Gastroesophageal sphincter (tissue), 4 donors: ENCODE measurements around the gene ZNF282. TPM values are rescaled to one million over a fixed set of nuclear protein-coding genes. Genes with fewer than 3 reads are reported as not detected.

Experiments
- ATAC-seq: fragments of 150-250 bp; one replicate; pipeline ENCODE4 v1.9.1; 2016; ENCODE audit warnings: mild to moderate bottlenecking, moderate library complexity
- H3K27ac ChIP-seq, 4 donors: fragments of 200-600 bp; sonication (generic) in 3 of 4; 1 replicate in 3 of 4; 2 replicates in 1 of 4; pipeline ENCODE4 v1.5.1; 2016 to 2019
- H3K27me3 ChIP-seq: fragments of 200-600 bp; sonication (generic); one replicate; pipeline ENCODE4 v1.5.1; 2019
- H3K36me3 ChIP-seq, 2 donors: fragments of 200-600 bp; sonication (generic); one replicate each; pipeline ENCODE4 v1.5.1; 2019; ENCODE audit warnings: control low read depth in 1 of 2
- H3K4me1 ChIP-seq, 3 donors: fragments of 200-600 bp; sonication (generic); 1 replicate in 2 of 3; 2 replicates in 1 of 3; pipeline ENCODE4 v1.5.1; 2016 to 2019; ENCODE audit warnings: control low read depth in 2 of 3
- H3K4me3 ChIP-seq, 2 donors: fragments of 200-600 bp; sonication (generic); one replicate each; pipeline ENCODE4 v1.5.1; 2019; ENCODE audit warnings: mild to moderate bottlenecking in 1 of 2, moderate library complexity in 1 of 2
- H3K9me3 ChIP-seq, 3 donors: fragments of 200-600 bp; sonication (generic); one replicate each; pipeline ENCODE4 v1.5.1; 2017 to 2019; ENCODE audit warnings: control low read depth in 2 of 3
- EP300 ChIP-seq: sonication (generic); formaldehyde crosslinking; IDR thresholded peaks from one replicate; pipeline ENCODE4 v1.6.1; 2017; ENCODE audit warnings: antibody characterized with exemption, mild to moderate bottlenecking
- POLR2A ChIP-seq, 2 donors: fragments of 450-650 bp; IDR thresholded peaks; one replicate each; pipeline ENCODE4 v1.6.1; 2017; ENCODE audit warnings: antibody characterized with exemption in 2 of 2, mild to moderate bottlenecking in 2 of 2, moderate library complexity in 1 of 2
- POLR2AphosphoS5 ChIP-seq: sonication (generic); formaldehyde crosslinking; IDR thresholded peaks from one replicate; pipeline ENCODE4 v1.6.1; 2017; ENCODE audit warnings: antibody characterized with exemption
- WGBS, 2 donors: methylation state at CpG; one replicate each; pipeline ENCODE4 v1.1.5; 2018; ENCODE audit warnings: low coverage in 1 of 2; 5-methylcytosine and 5-hydroxymethylcytosine counted together
- total RNA-seq, 4 donors: library from RNA; depleted of rRNA; stranded (reverse); fragments of >200 nt; gene quantifications; one replicate each; pipeline ENCODE4 v1.1.0, GENCODE V29; 2016
- TF ChIP-seq, protein P1 (sequence below), 4 experiments: fragments of 200-600 bp in 2 of 4; fragments of 450-650 bp in 2 of 4; sonication (generic) in 1 of 4; IDR thresholded peaks; one replicate each; pipeline ENCODE4 v1.5.1; 2017 to 2019; ENCODE audit warnings: antibody characterized with exemption in 4 of 4, mild to moderate bottlenecking in 2 of 4, moderate library complexity in 2 of 4

The ZNF282 gene
- total RNA-seq, 4 donors from 2014 or later = 15.9 to 26.3 (median 18.7) TPM

DNA sequence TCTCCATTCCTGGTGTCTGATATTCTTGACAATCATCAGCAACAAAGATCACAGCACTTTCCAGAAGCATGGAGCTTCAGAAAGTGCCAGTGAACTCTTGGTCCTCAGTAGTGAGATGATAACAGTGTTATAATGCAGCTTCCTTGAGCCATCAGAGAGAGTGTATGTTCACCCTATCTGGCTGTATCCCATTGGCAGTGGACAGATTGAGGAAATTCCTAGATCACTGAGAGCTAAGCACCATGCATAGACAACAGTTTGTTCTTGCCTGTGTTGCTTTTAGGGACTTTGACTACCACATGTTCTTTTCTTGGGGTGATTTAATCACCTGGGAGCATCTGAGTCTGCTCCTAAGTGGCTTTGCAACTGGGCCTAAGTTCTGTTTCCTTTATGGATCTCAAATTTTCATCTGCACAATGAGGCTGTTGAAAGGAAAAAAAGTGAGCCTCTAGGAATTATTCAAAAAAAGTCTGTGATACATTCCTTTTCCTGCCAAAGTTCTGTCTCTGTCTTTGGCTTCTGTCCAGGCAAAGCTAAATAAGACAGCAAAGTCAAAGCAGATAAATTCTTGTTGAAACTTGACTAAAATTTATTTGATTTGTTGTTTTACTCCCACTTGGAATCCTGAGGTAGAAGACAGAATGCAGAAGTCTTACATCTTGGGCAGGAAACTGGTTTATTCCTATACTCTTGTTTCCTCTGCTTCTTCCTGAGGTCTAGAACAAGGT, 14.5 kb upstream of the ZNF282 start:
- ATAC-seq = no peak
- no peaks in the 10 kb centered on the region for H3K9me3 ChIP-seq
- peaks cover 0 to 20% (median 7%) of the 10 kb centered on the region in 3 donors for H3K4me1 ChIP-seq
- no peak for TF ChIP-seq POLR2AphosphoS5
- no peak for TF ChIP-seq POLR2A (IDR thresholded peaks at IDR 0.05)
- no peak for TF ChIP-seq EP300
- H3K36me3 ChIP-seq = peaks cover 0 to 60% of the 10 kb centered on the region in 2 donors
- no peaks in the 10 kb centered on the region for H3K27me3 ChIP-seq
- H3K4me3 ChIP-seq = no peak overlapping the region
- no peak overlapping the region for H3K27ac ChIP-seq

- H3K4me1 ChIP-seq = peaks cover 0 to 20% (median 7%) of the 10 kb centered on the region in 3 donors
- ATAC-seq = no peak
- no peaks in the 10 kb centered on the region for H3K27me3 ChIP-seq
- TF ChIP-seq EP300 (no peak), POLR2AphosphoS5 (no peak), POLR2A (IDR thresholded peaks at IDR 0.05) (no peak)
- TF ChIP-seq, protein P1, sequence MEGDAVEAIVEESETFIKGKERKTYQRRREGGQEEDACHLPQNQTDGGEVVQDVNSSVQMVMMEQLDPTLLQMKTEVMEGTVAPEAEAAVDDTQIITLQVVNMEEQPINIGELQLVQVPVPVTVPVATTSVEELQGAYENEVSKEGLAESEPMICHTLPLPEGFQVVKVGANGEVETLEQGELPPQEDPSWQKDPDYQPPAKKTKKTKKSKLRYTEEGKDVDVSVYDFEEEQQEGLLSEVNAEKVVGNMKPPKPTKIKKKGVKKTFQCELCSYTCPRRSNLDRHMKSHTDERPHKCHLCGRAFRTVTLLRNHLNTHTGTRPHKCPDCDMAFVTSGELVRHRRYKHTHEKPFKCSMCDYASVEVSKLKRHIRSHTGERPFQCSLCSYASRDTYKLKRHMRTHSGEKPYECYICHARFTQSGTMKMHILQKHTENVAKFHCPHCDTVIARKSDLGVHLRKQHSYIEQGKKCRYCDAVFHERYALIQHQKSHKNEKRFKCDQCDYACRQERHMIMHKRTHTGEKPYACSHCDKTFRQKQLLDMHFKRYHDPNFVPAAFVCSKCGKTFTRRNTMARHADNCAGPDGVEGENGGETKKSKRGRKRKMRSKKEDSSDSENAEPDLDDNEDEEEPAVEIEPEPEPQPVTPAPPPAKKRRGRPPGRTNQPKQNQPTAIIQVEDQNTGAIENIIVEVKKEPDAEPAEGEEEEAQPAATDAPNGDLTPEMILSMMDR (IDR thresholded peaks at IDR 0.05) = no peak
- H3K4me3 ChIP-seq = no peak overlapping the region
- no peak overlapping the region for H3K27ac ChIP-seq
- H3K36me3 ChIP-seq = peaks cover 0 to 54% of the 10 kb centered on the region in 2 donors
- H3K9me3 ChIP-seq = no peaks in the 10 kb centered on the region
Measured at GRCh38 chr7:149181450-149181790, 13.9 kb upstream of the ZNF282 start.

- Histone ChIP-seq H3K4me1 (peaks cover 0 to 25% (median 7%) of the 10 kb centered on the region in 3 donors), H3K27ac (no peak overlapping the region), H3K9me3 (no peaks in the 10 kb centered on the region), H3K27me3 (no peaks in the 10 kb centered on the region), H3K4me3 (no peak overlapping the region), H3K36me3 (peaks cover 0 to 26% of the 10 kb centered on the region in 2 donors)
- ATAC-seq = no peak
- TF ChIP-seq POLR2A (IDR thresholded peaks at IDR 0.05) (no peak), EP300 (no peak), POLR2AphosphoS5 (no peak)
- TF ChIP-seq, protein P1 (IDR thresholded peaks at IDR 0.05) = no peak
- WGBS, 2 donors = 86 to 91% methylated on average over 5 to 6 of the region's 6 CpGs
Measured at GRCh38 chr7:149184274-149184673, 11.1 kb upstream of the ZNF282 start.

GRCh38 chr7:149188213-149188612, 7.1 kb upstream of the ZNF282 start:
- Histone ChIP-seq H3K27me3 (no peaks in the 10 kb centered on the region), H3K9me3 (no peaks in the 10 kb centered on the region), H3K27ac (no peak overlapping the region), H3K36me3 (no peaks in the 10 kb centered on the region), H3K4me3 (no peak overlapping the region), H3K4me1 (peaks cover 0 to 5% (median 0%) of the 10 kb centered on the region in 3 donors)
- 34 to 43% methylated on average over 2 of the region's 2 CpGs for WGBS, 2 donors
- ATAC-seq = no peak
- TF ChIP-seq EP300 (no peak), POLR2AphosphoS5 (no peak), POLR2A (IDR thresholded peaks at IDR 0.05) (no peak)
- TF ChIP-seq, protein P1 (IDR thresholded peaks at IDR 0.05) = no peak

- TF ChIP-seq, protein P1 (IDR thresholded peaks at IDR 0.05) = no peak
- TF ChIP-seq EP300 (no peak), POLR2A (IDR thresholded peaks at IDR 0.05) (no peak), POLR2AphosphoS5 (no peak)
- H3K27ac ChIP-seq = no peak overlapping the region
- no peaks in the 10 kb centered on the region for H3K9me3 ChIP-seq
- no peak for ATAC-seq
- no peaks in the 10 kb centered on the region for H3K36me3 ChIP-seq
- no peaks in the 10 kb centered on the region for H3K27me3 ChIP-seq
- 57 to 63% methylated on average over 11 to 12 of the region's 12 CpGs for WGBS, 2 donors
- no peak overlapping the region for H3K4me3 ChIP-seq
- H3K4me1 ChIP-seq = peaks cover 0 to 5% (median 0%) of the 10 kb centered on the region in 3 donors
Measured at GRCh38 chr7:149188637-149189259, 6.6 kb upstream of the ZNF282 start.
